ENCODE data around the gene SLC22A16. TPM values are rescaled to one million over a fixed set of nuclear protein-coding genes. Genes with fewer than 3 reads are reported as not detected.

SLC22A16 gene, protein sequence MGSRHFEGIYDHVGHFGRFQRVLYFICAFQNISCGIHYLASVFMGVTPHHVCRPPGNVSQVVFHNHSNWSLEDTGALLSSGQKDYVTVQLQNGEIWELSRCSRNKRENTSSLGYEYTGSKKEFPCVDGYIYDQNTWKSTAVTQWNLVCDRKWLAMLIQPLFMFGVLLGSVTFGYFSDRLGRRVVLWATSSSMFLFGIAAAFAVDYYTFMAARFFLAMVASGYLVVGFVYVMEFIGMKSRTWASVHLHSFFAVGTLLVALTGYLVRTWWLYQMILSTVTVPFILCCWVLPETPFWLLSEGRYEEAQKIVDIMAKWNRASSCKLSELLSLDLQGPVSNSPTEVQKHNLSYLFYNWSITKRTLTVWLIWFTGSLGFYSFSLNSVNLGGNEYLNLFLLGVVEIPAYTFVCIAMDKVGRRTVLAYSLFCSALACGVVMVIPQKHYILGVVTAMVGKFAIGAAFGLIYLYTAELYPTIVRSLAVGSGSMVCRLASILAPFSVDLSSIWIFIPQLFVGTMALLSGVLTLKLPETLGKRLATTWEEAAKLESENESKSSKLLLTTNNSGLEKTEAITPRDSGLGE
- polyA plus RNA-seq (2012; ENCODE audit: missing spikeins): not detected

DNA sequence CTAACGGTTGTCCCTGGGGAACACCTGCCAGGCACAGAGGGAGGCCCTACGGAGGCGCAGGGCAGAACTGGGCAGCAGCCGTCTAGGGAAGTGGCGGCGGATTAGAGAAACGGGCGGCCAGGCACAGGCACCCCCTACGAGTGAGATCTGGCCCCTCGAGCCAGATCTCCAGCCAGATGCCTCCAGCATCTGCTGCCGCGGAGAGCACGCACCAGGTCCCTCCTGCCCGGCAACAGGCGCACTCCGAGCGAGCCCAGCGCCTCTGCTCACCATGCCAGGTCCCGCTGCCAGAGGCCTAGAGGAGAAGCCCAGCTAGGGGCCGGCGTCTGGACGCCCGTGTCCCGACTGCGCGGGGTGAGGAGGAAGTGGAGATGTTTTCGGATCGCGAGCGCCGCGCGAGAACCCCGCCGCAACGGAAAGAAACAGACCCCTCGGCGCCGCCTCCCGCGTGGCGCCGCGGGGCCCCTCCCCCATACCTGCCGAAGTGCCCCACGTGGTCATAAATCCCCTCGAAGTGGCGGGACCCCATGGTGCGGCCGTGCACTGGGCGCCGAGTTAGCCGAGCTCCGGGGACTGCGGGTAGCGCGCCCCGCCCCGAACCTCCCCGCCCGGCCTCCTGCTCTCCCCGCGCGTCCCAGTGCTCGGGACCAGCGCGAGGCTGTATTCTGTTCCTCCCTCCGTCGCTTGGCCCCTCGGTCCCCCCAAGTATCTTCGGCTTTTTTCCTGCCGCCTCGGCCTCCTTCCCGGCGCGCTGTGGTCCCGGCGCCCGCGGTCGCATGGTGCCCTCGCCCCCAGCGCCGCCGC is at the start of gene SLC22A16:
SLC22A16 (minus strand) TSS at position 568 of the 804 bp plus-strand sequence; CDS start at position 529, 39 bp downstream.
- FAIRE-seq (no peak), DNase-seq (ENCODE audit: insufficient read length) (no peak)

DNA sequence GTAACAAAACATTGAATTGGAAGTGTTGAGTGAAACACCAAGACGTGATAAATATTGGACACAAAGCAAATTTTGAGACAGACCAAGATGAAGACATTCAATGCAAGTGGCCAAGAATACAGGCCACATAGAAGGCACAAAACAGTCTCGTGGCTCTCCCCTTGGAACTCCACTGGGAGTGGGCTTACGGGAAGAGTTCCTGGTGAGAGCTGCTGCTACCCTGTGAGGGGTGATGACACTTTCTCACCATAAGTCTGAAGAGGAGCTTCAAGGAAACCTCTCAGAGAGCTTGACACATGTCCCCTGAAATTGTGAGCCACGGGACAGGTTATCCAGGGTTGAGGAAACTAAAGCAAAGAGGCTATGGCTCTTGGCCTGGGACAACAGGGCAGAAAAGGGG is 48.6 kb upstream of the SLC22A16 start:
- TF ChIP-seq POLR2A (IDR thresholded peaks at IDR 0.05; ENCODE audit: low read depth, low read length) (no peak), POLR2AphosphoS5 (IDR thresholded peaks at IDR 0.05; ENCODE audit: low read depth, low read length) (no peak), TAF1 (IDR thresholded peaks at IDR 0.05; ENCODE audit: borderline replicate concordance, low read depth, low read length) (no peak)
- FAIRE-seq (no peak), DNase-seq (ENCODE audit: insufficient read length) (no peak)

More for the DNA sequence above, at the start of gene SLC22A16:
- TF ChIP-seq POLR2AphosphoS5 (IDR thresholded peaks at IDR 0.05; ENCODE audit: low read depth, low read length) (no peak), POLR2A (IDR thresholded peaks at IDR 0.05; ENCODE audit: low read depth, low read length) (no peak), TAF1 (IDR thresholded peaks at IDR 0.05; ENCODE audit: borderline replicate concordance, low read depth, low read length) (no peak)

DNA sequence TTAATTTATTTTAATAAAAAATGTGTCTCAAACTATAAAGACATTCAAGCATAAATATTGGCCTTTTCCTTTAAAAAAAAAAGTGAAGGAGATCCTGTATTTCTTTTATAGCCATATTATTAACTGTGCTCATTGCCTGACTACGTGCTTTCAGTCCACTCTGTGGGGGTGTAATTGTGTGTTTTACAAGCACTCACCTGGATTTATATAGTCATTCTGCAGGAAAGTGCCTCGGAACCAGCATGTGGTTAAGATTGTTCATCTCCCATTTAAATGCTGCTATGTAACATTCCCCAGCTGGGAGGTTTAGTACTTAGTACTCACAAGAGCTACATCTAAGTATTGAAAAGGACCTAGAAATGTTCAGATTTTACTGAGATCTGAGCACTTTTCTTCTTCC is 47.9 kb upstream of the SLC22A16 start:
- TF ChIP-seq POLR2AphosphoS5 (IDR thresholded peaks at IDR 0.05; ENCODE audit: low read depth, low read length): no peak
- no peak for TF ChIP-seq TAF1 (IDR thresholded peaks at IDR 0.05; ENCODE audit: borderline replicate concordance, low read depth, low read length)
- no peak for TF ChIP-seq POLR2A (IDR thresholded peaks at IDR 0.05; ENCODE audit: low read depth, low read length)
- DNase-seq (ENCODE audit: insufficient read length) (no peak), FAIRE-seq (no peak)

DNA sequence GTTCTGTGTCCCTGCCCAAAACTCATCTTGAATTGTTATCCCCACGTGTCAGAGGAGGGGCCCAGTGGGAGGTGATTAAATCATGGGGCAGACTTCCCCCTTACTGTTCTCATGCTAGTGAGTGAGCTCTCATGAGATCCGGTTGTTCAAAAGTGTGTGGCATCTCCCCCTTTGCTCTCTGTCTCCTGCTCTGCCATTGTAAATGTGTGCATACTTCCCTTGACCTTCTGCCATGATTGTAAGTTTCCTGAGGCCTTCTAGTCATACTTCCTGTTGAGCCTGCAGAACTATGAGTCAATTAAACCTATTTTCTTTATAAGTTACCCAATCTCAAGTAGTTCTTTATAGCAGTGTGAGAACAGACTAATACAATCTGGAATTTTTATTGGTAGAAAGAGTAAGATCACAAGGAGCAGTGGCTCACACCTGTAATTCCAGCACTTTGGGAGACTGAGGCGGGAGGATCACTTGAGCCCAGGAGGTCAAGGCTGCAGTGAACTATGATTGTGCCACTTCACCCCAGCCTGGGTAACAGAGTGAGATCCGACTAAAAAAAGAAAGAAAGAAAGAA is 47.1 kb upstream of the SLC22A16 start:
- DNase-seq (ENCODE audit: insufficient read length) (no peak), FAIRE-seq (no peak)
- no peak for TF ChIP-seq TAF1 (IDR thresholded peaks at IDR 0.05; ENCODE audit: borderline replicate concordance, low read depth, low read length)
- TF ChIP-seq POLR2A (IDR thresholded peaks at IDR 0.05; ENCODE audit: low read depth, low read length): no peak
- TF ChIP-seq POLR2AphosphoS5 (IDR thresholded peaks at IDR 0.05; ENCODE audit: low read depth, low read length): no peak

DNA sequence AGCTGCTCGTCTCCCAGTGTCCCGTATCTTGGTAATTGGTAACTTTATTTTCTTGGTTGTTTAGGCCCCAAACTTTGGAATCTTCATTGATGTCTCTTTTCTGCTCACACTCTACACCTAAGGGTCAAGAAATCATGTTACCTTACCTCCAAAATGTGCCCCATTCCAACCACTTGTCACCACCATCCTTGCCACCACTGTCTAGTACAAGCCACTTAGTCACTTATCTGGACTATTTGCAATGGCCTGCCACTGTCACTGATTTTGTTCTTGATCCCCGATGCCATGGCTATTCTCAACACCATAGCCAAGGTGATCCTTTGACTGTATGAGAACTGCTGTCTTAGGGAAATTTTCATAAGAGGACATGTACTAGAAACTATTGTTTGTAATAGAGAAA is 46.0 kb upstream of the SLC22A16 start:
- DNase-seq (ENCODE audit: insufficient read length) (no peak), FAIRE-seq (no peak)
- TF ChIP-seq POLR2AphosphoS5 (IDR thresholded peaks at IDR 0.05; ENCODE audit: low read depth, low read length) (no peak), TAF1 (IDR thresholded peaks at IDR 0.05; ENCODE audit: borderline replicate concordance, low read depth, low read length) (no peak), POLR2A (IDR thresholded peaks at IDR 0.05; ENCODE audit: low read depth, low read length) (no peak)

DNA sequence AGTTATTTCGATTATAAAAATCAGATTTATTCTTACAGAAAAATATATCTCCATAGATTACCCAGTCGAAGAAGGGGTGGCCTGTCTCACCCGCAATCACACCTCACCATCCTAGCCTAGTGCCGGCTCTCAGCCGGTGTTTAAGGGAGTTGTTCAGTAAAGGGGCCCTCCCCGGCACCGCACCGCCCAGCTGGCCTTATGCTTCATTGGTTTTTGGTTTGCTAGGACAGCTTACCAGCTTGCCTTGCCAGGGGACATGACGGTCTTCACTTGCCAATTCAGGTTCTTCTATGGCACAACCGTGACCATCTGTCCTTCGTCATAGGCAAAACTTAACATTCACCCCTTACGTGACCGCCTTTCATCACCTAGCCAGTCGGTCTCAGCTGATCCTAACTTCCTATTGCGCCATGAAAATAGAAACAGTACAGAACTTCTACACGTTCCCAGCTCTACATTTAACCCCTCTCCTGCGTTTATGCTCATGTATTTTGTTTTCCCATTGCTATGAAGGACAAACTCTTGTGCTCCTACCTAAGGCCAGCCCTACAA is 44.7 kb upstream of the SLC22A16 start:
- TF ChIP-seq POLR2AphosphoS5 (IDR thresholded peaks at IDR 0.05; ENCODE audit: low read depth, low read length): no peak
- DNase-seq (ENCODE audit: insufficient read length) (no peak), FAIRE-seq (peak; percentile 24)

DNA sequence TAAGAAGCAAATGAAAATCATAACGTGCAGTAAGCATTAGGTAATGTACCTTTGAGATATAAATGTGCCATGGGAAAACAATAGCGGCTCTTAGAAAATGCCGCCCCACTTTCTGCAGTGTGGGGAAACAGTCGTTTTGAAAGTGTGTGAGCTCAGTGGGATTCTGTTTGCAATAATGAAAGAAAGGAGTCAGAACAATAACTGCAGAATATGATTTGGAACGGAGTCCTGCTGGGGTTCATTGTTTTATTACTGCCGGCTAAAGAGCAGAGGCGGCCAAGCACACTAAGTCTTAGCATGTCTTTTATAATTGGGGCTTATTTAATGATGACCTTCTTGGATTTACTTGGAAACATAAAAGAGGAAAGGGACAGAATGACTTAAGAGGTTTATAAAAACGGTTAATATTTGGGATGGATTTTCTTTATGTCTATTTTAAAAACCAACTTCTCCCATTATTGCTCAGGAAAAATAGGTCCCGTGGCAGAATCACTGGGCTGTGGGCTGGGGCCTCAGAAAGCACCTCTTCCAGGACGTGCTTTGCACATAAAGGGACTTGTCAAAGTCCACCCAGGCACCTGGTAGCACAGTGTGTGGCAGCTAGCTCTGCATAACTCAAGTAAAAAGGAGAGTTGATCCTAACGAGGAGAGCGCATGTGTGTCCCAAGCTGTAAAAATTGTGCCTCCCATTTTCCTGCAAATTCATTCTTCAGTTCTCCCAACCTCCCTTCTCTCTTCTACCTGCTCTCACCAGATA is 44.0 kb upstream of the SLC22A16 start:
- FAIRE-seq: no peak
- DNase-seq (ENCODE audit: insufficient read length): no peak
- no peak for TF ChIP-seq POLR2AphosphoS5 (IDR thresholded peaks at IDR 0.05; ENCODE audit: low read depth, low read length)
- no peak for TF ChIP-seq TAF1 (IDR thresholded peaks at IDR 0.05; ENCODE audit: borderline replicate concordance, low read depth, low read length)
- TF ChIP-seq POLR2A (IDR thresholded peaks at IDR 0.05; ENCODE audit: low read depth, low read length): no peak

DNA sequence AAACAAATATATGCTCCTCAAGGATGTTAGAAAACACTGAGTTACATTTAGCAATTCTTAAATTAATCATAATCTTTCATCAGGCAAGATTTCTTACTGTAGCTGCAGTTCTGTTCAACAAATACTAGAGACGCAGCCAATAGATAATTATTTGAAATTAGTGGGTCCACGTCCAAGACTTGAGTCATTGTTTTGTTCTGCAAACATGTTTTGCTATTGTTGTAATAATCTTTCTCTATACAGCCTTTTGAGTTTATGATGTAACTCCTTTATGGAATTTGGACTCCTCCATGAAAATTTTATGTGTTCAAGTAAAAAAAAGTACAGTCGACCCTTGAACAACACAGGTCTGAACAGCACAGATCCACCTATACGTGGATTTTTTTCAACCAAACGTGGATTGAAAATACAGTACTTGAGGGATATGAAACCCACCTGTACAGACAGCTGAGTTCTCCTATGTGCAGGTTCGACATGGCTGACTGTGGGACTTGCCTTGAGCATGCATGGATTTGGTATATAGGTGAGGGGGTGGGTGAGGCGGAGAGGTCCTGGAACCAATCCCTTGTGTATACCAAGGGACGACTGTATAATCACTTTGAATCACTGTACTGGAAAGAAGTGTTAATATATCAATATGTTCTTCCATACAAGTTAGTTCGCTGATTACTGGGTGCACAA is 41.3 kb upstream of the SLC22A16 start:
- FAIRE-seq (no peak), DNase-seq (ENCODE audit: insufficient read length) (no peak)
- TF ChIP-seq POLR2A (IDR thresholded peaks at IDR 0.05; ENCODE audit: low read depth, low read length) (no peak), TAF1 (IDR thresholded peaks at IDR 0.05; ENCODE audit: borderline replicate concordance, low read depth, low read length) (no peak), POLR2AphosphoS5 (IDR thresholded peaks at IDR 0.05; ENCODE audit: low read depth, low read length) (no peak)

DNA sequence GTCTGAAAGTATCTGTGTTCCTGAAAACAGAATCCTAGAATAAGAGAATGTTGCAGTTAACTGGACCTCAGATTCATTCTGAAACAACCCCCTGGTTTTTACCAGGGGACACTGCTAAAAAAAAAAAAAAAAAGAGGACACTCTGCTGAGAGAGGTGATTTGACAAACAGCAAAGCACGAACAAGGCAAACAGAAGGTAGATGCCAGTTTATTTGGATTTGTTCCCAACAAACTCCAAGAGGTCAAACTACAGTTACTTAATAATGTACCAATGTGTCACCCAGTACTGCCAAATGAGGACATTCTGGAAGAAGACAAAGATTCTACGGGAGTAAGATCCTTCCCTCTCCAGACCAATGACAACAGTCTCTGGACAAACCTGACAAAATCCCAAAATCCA is 40.6 kb upstream of the SLC22A16 start:
- TF ChIP-seq POLR2A (IDR thresholded peaks at IDR 0.05; ENCODE audit: low read depth, low read length) (no peak), POLR2AphosphoS5 (IDR thresholded peaks at IDR 0.05; ENCODE audit: low read depth, low read length) (no peak), TAF1 (IDR thresholded peaks at IDR 0.05; ENCODE audit: borderline replicate concordance, low read depth, low read length) (no peak)
- peak; percentile 27 for FAIRE-seq
- DNase-seq (ENCODE audit: insufficient read length): no peak

DNA sequence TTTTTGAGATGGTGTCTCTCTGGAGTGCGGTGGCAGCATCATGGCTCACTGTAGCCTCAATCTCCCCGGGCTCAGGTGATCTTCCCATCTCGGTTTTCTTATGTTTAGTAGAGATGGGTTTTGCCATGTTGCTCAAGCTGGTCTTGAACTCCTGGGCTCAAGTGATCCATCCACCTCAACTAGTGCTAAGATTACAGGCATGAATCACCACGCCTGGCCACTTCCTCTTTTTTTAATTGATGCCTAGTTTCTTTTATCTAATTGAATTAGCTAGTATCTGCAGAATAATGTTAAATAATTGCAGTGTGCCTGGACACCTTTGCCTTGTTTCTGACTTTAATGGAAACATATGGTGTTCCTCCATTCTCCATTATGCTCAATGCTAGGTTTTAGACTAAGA is 38.4 kb upstream of the SLC22A16 start:
- no peak for DNase-seq (ENCODE audit: insufficient read length)

More for the DNA sequence above, 38.4 kb upstream of the SLC22A16 start:
- no peak for FAIRE-seq
- TF ChIP-seq POLR2A (IDR thresholded peaks at IDR 0.05; ENCODE audit: low read depth, low read length): no peak
- TF ChIP-seq POLR2AphosphoS5 (IDR thresholded peaks at IDR 0.05; ENCODE audit: low read depth, low read length): no peak
- no peak for TF ChIP-seq TAF1 (IDR thresholded peaks at IDR 0.05; ENCODE audit: borderline replicate concordance, low read depth, low read length)
